Astrocyte (in vitro differentiated cells and primary cell): ENCODE results near the gene ZNF28. TPM values are rescaled to one million over a fixed set of nuclear protein-coding genes. Genes with fewer than 3 reads are reported as not detected.
"Not testable (repeated sequence)": the region's sequence is repeated elsewhere in the genome, so short reads cannot be mapped to it uniquely, and the experiment has no call there.

ENCODE experiments used
- DNase-seq: peaks from one replicate; pipeline ENCODE4 v3.0.0-alpha.2; 2010; ENCODE audit warnings: low read depth
- FAIRE-seq: peaks from 2 replicates; lab custom pipeline; 2011; peaks lifted over from hg19 to GRCh38; lab: Jason Lieb, UNC
- H2AFZ ChIP-seq: 2 replicates; pipeline ENCODE4 v1.6.0; 2012; ENCODE audit warnings: low read depth, low read length, inconsistent platforms
- H3K27ac ChIP-seq: 2 replicates; pipeline ENCODE4 v1.5.1; 2011; ENCODE audit warnings: low read depth, low read length, inconsistent platforms
- H3K27me3 ChIP-seq: 2 replicates; pipeline ENCODE4 v1.6.0; 2011; ENCODE audit warnings: low read length, inconsistent platforms; ENCODE audit not compliant: insufficient read depth
- H3K36me3 ChIP-seq: 2 replicates; pipeline ENCODE4 v1.5.1; 2011; ENCODE audit warnings: low read length, inconsistent platforms; ENCODE audit not compliant: insufficient read depth
- H3K4me1 ChIP-seq: 2 replicates; pipeline ENCODE4 v1.5.1; 2011; ENCODE audit warnings: low read length, inconsistent platforms; ENCODE audit not compliant: insufficient read depth
- H3K4me2 ChIP-seq: 2 replicates; pipeline ENCODE4 v1.6.0; 2012; ENCODE audit warnings: low read length, inconsistent platforms
- H3K4me3 ChIP-seq: 2 replicates; pipeline ENCODE4 v1.5.1; 2011; ENCODE audit warnings: low read depth, mild to moderate bottlenecking, low read length, inconsistent platforms; ENCODE audit not compliant: insufficient read depth
- H3K79me2 ChIP-seq: 2 replicates; pipeline ENCODE4 v1.6.0; 2012; ENCODE audit warnings: mild to moderate bottlenecking, low read length, inconsistent platforms; ENCODE audit not compliant: insufficient read depth
- H3K9ac ChIP-seq: 2 replicates; pipeline ENCODE4 v1.6.0; 2012; ENCODE audit warnings: mild to moderate bottlenecking, low read length, inconsistent platforms
- H3K9me3 ChIP-seq: 2 replicates; pipeline ENCODE4 v1.5.1; 2012; ENCODE audit warnings: low read depth, mild to moderate bottlenecking, low read length, inconsistent platforms; ENCODE audit not compliant: insufficient read depth
- H4K20me1 ChIP-seq: 2 replicates; pipeline ENCODE4 v1.6.0; 2012; ENCODE audit warnings: low read length, inconsistent platforms; ENCODE audit not compliant: insufficient read depth
- H3K27ac Mint-ChIP-seq: one replicate; pipeline ENCODE4 v1.8.0; 2021; ENCODE audit warnings: mild to moderate bottlenecking, mixed read lengths; ENCODE audit not compliant: unreplicated experiment
- H3K27me3 Mint-ChIP-seq: one replicate; pipeline ENCODE4 v1.8.0; 2021; ENCODE audit warnings: low read depth, mixed read lengths; ENCODE audit not compliant: unreplicated experiment
- H3K36me3 Mint-ChIP-seq: one replicate; pipeline ENCODE4 v1.8.0; 2021; ENCODE audit warnings: low read depth, mixed read lengths; ENCODE audit not compliant: unreplicated experiment
- H3K4me1 Mint-ChIP-seq: one replicate; pipeline ENCODE4 v1.8.0; 2021; ENCODE audit warnings: low read depth, mixed read lengths; ENCODE audit not compliant: unreplicated experiment
- H3K4me3 Mint-ChIP-seq: one replicate; pipeline ENCODE4 v1.8.0; 2021; ENCODE audit warnings: mild to moderate bottlenecking, moderate library complexity, mixed read lengths; ENCODE audit not compliant: unreplicated experiment
- H3K9me3 Mint-ChIP-seq: one replicate; pipeline ENCODE4 v1.8.0; 2021; ENCODE audit warnings: mild to moderate bottlenecking, mixed read lengths; ENCODE audit not compliant: unreplicated experiment
- EZH2 ChIP-seq: IDR thresholded peaks from 2 replicates; pipeline ENCODE4 v1.6.1; 2012; ENCODE audit warnings: mild to moderate bottlenecking, low read length, inconsistent platforms; ENCODE audit not compliant: insufficient read depth
- total RNA-seq: library from RNA; stranded (reverse); gene quantifications from 2 replicates; pipeline ENCODE4 v1.2.1, GENCODE V29; 2021
- TF ChIP-seq, protein P1 (sequence below): IDR thresholded peaks from 2 replicates; pipeline ENCODE4 v1.5.1; 2011; ENCODE audit warnings: low read depth, mild to moderate bottlenecking, inconsistent platforms, low read length, moderate library complexity; ENCODE audit not compliant: insufficient read depth

ZNF28 gene
- total RNA-seq, 1 donor from 2014 or later: 19.6 TPM

DNA sequence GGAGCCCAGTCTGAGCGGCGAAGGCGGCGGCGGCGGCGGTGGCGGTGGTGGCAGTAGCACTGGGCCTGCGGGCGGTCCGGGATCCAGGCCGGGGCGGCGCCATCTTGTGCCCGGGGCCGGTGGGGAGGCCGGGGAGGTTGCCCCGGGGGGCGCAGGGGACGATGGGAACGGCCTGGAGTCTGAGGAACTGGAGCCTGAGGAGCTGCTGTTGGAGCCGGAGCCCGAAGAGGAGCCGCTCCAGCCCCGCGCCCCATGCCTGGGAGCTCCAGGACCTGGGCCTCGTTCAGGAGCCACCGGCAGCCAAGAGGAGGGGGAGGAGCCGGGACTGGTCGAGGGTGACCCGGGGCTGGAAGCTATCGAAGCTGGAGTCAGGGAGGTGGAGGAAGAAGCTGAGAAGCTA, 11.6 kb downstream of the ZNF28 start:
- no peaks in the 10 kb centered on the region for H3K4me1 Mint-ChIP-seq
- H3K27ac ChIP-seq: no peak overlapping the region
- H3K9me3 Mint-ChIP-seq: peaks cover 37% of the 10 kb centered on the region
- H2AFZ ChIP-seq: no peak overlapping the region
- H3K4me3 Mint-ChIP-seq: no peak overlapping the region
- H3K4me3 ChIP-seq: no peak overlapping the region
- H3K27me3 ChIP-seq: no peaks in the 10 kb centered on the region
- FAIRE-seq (no peak), DNase-seq (no peak)
- H3K79me2 ChIP-seq: no peaks in the 10 kb centered on the region
- H3K9me3 ChIP-seq: peaks cover 16% of the 10 kb centered on the region
- H4K20me1 ChIP-seq: no peaks in the 10 kb centered on the region
- H3K4me2 ChIP-seq: no peak overlapping the region
- peaks cover 59% of the 10 kb centered on the region for H3K36me3 Mint-ChIP-seq
- no peaks in the 10 kb centered on the region for H3K27me3 Mint-ChIP-seq
- no peak overlapping the region for H3K9ac ChIP-seq
- TF ChIP-seq, protein P1, sequence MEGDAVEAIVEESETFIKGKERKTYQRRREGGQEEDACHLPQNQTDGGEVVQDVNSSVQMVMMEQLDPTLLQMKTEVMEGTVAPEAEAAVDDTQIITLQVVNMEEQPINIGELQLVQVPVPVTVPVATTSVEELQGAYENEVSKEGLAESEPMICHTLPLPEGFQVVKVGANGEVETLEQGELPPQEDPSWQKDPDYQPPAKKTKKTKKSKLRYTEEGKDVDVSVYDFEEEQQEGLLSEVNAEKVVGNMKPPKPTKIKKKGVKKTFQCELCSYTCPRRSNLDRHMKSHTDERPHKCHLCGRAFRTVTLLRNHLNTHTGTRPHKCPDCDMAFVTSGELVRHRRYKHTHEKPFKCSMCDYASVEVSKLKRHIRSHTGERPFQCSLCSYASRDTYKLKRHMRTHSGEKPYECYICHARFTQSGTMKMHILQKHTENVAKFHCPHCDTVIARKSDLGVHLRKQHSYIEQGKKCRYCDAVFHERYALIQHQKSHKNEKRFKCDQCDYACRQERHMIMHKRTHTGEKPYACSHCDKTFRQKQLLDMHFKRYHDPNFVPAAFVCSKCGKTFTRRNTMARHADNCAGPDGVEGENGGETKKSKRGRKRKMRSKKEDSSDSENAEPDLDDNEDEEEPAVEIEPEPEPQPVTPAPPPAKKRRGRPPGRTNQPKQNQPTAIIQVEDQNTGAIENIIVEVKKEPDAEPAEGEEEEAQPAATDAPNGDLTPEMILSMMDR: no peak
- no peak for TF ChIP-seq EZH2
- H3K36me3 ChIP-seq: no peaks in the 10 kb centered on the region
- no peaks in the 10 kb centered on the region for H3K4me1 ChIP-seq
- no peak overlapping the region for H3K27ac Mint-ChIP-seq

DNA sequence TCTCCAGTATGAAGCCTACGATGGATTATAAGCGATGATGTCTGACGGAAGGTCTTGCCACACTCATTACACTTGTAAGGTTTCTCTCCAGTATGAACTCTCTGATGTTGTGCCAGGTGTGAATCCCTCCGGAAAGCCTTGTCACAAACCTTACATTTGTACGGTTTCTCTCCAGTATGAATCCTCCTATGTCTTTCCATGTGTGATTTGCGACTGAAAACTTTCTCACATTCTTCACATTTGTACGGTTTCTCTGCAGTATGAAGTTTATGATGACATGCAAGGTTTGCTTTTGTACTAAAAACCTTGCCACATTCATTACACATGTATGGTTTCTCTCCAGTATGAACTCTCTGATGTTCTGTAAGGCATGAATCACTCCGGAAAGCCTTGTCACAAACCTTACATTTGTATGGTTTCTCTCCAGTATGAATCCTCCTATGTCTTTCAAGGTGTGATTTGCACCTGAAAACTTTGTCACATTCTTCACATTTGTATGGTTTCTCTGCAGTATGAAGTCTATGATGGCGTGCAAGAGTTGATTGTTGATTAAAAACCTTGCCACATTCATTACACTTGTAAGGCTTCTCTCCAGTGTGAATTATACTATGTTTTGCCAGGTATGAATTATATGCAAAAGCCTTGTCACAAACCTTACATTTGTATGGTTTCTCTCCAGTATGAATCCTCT, 21.3 kb downstream of the ZNF28 start:
- not testable (repeated sequence) for H3K79me2 ChIP-seq, H3K27ac ChIP-seq, H3K4me1 Mint-ChIP-seq, H3K27me3 ChIP-seq, H3K4me1 ChIP-seq, H3K4me3 Mint-ChIP-seq, H2AFZ ChIP-seq, H3K4me2 ChIP-seq, H3K9ac ChIP-seq, H3K27me3 Mint-ChIP-seq, H3K4me3 ChIP-seq, H4K20me1 ChIP-seq, DNase-seq, FAIRE-seq, H3K27ac Mint-ChIP-seq
- peaks cover 25% of the 10 kb centered on the region for H3K36me3 ChIP-seq
- H3K36me3 Mint-ChIP-seq: peaks cover 82% of the 10 kb centered on the region
- peaks cover 76% of the 10 kb centered on the region for H3K9me3 Mint-ChIP-seq
- peaks cover 60% of the 10 kb centered on the region for H3K9me3 ChIP-seq

DNA sequence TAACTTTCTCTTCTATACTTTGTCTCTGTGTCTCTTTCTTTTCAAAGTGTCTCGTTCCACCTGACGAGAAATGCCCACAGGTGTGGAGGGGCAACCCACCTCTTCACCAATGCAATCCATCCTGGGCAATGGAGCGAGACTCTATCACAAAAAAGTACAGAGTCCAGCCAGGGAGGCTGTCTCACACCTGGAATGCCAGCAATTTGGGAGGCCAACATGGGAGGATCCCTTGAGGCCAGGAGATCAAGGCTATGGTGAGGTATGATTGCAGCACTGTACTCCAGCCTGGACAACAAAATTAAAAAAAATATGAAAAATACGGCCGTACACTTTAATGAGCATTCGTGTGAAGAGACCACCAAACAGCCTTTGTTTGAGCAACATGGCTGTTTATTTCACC, 32.0 kb downstream of the ZNF28 start:
- Histone ChIP-seq H3K4me2 (no peak overlapping the region), H3K9ac (no peak overlapping the region), H3K4me1 (no peaks in the 10 kb centered on the region), H2AFZ (no peak overlapping the region), H3K9me3 (peaks cover 6% of the 10 kb centered on the region), H3K27ac (no peak overlapping the region), H3K27me3 (no peaks in the 10 kb centered on the region), H3K36me3 (no peaks in the 10 kb centered on the region), H3K4me3 (no peak overlapping the region), H3K79me2 (no peaks in the 10 kb centered on the region), H4K20me1 (no peaks in the 10 kb centered on the region)
- H3K27me3 Mint-ChIP-seq: peaks cover 2% of the 10 kb centered on the region
- peaks cover 12% of the 10 kb centered on the region for H3K36me3 Mint-ChIP-seq
- peaks cover 42% of the 10 kb centered on the region for H3K9me3 Mint-ChIP-seq
- no peak overlapping the region for H3K27ac Mint-ChIP-seq
- FAIRE-seq (no peak), DNase-seq (no peak)
- TF ChIP-seq, protein P1: no peak
- TF ChIP-seq EZH2: no peak
- no peak overlapping the region for H3K4me3 Mint-ChIP-seq
- H3K4me1 Mint-ChIP-seq: no peaks in the 10 kb centered on the region

DNA sequence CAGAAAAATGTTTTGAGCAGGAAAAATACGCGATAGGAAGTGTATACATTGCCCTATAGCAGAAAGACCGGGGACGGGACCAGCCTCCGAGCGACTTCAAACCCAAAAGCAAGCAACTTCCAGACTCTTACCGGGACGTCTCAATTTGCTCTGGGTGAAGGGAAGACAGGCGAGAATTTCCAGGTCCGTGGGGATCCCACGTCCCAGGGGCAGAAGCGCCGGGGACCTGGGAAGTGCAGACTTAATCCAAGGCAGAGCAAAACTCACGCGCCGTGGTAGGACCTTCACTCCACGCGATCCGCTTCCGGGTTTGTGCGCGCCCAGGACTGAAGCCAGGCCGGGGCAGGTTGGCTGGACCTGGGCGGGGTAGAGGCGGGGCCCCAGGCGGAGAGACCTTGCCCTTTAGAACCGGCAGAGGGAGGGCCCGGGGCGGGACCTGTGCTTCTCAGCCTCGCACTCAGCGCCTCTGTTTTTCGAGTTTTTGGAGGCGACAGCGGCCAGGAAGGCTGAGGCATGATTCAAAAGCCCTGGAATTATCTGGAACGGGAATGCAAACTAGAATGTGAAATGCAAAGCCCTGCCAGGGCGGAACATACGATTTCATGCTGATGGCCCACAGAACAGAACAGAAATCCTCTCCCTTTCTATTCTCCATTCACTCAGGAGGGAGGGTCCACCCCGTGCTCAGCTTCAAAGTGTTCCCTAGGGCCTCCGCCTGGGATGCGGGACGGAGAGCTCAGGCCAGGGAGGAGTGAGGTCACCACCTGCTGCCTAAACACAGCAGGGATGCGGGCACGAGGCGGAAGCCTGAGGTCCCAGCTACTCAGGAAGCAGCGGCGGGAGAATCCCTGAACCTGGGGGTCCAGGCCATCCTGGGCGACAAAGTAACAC, 34.7 kb downstream of the ZNF28 start, which contains the start of gene ZNF600:
Gene ZNF600 (minus strand): TSS at position 328 of the 891 bp plus-strand sequence. CDS start 7,903 bp downstream, outside the sequence.
- not testable (repeated sequence) for H4K20me1 ChIP-seq, H3K4me1 Mint-ChIP-seq, H3K4me1 ChIP-seq, H3K27ac ChIP-seq, H3K36me3 ChIP-seq, FAIRE-seq, H3K27me3 Mint-ChIP-seq, H3K79me2 ChIP-seq, H3K27me3 ChIP-seq, H3K9me3 ChIP-seq
- Histone ChIP-seq H2AFZ (peak within 1 kb of the TSS; percentile 85), H3K4me2 (peak within 1 kb of the TSS; percentile 91), H3K9ac (peak within 1 kb of the TSS; percentile 74), H3K4me3 (peak within 1 kb of the TSS; percentile 73)
- H3K9me3 Mint-ChIP-seq: peaks cover 24% of the 10 kb centered on the region
- peaks cover 11% of the 10 kb centered on the region for H3K36me3 Mint-ChIP-seq
- DNase-seq: peak; percentile 56
- peak within 1 kb of the TSS; percentile 94 for H3K4me3 Mint-ChIP-seq
- peak within 1 kb of the TSS; percentile 78 for H3K27ac Mint-ChIP-seq
